D721Med (cell line): ENCODE results near the gene CKLF.

Experiments used
- DNase-seq: peaks from one replicate; pipeline ENCODE4 v3.0.0; 2011; ENCODE audit warnings: low spot score; ENCODE audit not compliant: insufficient read length
- FAIRE-seq: peaks from 2 replicates; lab custom pipeline; 2011; peaks lifted over from hg19 to GRCh38; lab: Jason Lieb, UNC
- CTCF ChIP-seq: IDR thresholded peaks from 2 replicates; pipeline ENCODE4 v1.5.1; 2012; ENCODE audit warnings: mild to moderate bottlenecking, control low read depth; ENCODE audit not compliant: insufficient read depth; ENCODE audit errors: missing control alignments

Gene CKLF

GRCh38 chr16:66604376-66605176, 52.2 kb downstream of the CKLF start, which contains the start of gene CMTM3:
CMTM3 (plus strand) TSS chr16:66604704; CDS start chr16:66604806, 102 bp downstream.
- peak; percentile 57 for TF ChIP-seq CTCF
- no peak for FAIRE-seq
- peak; percentile 38 for DNase-seq

GRCh38 chr16:66605177-66605978, 53.0 kb downstream of the CKLF start:
- DNase-seq (no peak), FAIRE-seq (no peak)
- no peak for TF ChIP-seq CTCF

- FAIRE-seq = no peak
Observed at GRCh38 chr16:66605979-66606751, 53.8 kb downstream of the CKLF start.

GRCh38 chr16:66608241-66609138, 56.1 kb downstream of the CKLF start:
- TF ChIP-seq CTCF = peak; percentile 80
- DNase-seq (peak; percentile 62), FAIRE-seq (no peak)

More at GRCh38 chr16:66605979-66606751, 53.8 kb downstream of the CKLF start:
- no peak for DNase-seq
- no peak for TF ChIP-seq CTCF

- no peak for FAIRE-seq
- TF ChIP-seq CTCF = no peak
- no peak for DNase-seq
Observed at GRCh38 chr16:66609139-66609510, 56.7 kb downstream of the CKLF start.
